ENCODE results near the gene BCAS1.
A peak's percentile ranks its signal among the peaks of the same experiment; 100 is the strongest.

BCAS1 gene

DNA sequence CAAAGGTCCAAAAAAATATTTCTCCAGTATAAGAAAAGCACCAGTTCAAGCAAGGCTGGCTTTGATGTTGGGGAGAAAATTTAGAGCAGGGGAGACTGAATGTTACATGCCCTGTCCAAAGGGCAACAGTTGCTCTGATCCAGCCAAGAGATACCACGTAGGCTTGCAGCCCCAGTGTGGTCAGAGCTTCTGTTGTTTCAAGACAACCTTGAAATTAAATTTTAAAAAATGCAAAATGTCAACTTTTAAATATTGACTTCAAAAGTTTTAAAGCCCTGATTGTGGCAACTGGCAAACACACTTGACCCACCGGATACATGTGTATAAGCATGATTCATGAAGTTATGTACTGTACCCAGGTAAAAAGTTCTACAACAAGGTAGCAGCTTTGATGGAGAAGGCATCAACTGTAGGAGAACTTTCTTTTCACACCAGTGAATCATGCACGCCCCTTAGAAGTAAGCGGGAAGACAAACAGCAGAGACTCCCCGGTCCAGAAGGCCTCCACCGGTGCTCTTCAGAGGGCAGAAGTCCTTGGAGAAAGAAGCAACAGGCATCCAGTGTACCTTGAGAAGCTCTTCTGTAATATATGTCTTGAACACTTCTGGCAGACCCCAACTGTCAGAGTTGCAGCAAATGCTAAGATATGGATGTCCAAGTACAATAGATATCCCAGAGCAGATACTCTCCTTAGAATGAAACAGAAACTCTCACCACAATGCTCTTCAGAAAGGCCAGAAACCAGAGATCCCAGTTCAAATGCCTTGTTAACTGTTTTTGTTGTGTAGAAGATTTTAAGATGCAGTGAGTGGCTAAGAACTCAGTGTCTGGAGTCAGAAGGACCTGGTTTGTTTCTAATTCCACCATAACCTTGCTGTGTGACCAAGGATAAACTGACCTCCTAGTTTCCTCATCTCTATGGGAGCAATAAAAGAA, 115.4 kb downstream of the BCAS1 start:
- no peak overlapping the region for H3K9ac ChIP-seq (ENCODE audit: low read depth, low read length)
- no peaks in the 10 kb centered on the region for H3K27me3 ChIP-seq (ENCODE audit: control insufficient read depth, insufficient read depth, low read length)
- H3K4me3 ChIP-seq (ENCODE audit: low read length): no peak overlapping the region
- peaks cover 3% of the 10 kb centered on the region for H3K4me1 ChIP-seq (ENCODE audit: control insufficient read depth, insufficient read depth, low read length)
- H3K9me3 ChIP-seq (replicated peaks; ENCODE audit: low read length): no peaks in the 10 kb centered on the region
- H3K4me2 ChIP-seq (ENCODE audit: low read length): no peak overlapping the region
- H3K36me3 ChIP-seq (ENCODE audit: insufficient read depth, low read length): no peaks in the 10 kb centered on the region

DNA sequence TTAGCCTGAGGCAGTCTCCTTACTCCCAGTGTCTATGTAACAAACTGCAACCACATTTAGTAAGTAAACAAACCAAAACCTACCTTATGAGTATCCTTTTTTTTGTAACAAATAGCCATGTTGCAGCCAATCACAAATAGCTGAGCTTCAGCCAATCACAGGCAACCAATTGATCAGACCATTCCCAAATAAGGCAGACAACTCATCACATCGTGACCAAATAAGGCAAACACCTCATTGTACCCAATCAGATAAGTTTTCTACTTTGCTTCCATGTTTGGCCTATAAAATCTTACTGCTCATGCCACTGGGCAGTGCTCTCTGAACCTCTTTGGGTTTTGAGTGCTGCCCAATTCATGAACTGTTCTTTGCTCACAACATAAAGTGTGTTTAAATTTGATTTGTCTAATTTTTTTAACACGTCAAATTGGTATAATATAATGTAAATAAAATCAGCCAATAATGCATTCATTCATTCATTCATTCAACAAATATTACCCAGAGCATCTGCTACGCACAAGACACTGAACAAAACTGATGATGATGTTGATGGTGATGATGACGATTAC, 117.8 kb downstream of the BCAS1 start:
- Histone ChIP-seq H3K27me3 (ENCODE audit: control insufficient read depth, insufficient read depth, low read length) (no peaks in the 10 kb centered on the region), H3K9ac (ENCODE audit: low read depth, low read length) (no peak overlapping the region), H3K4me3 (ENCODE audit: low read length) (no peak overlapping the region), H3K4me1 (ENCODE audit: control insufficient read depth, insufficient read depth, low read length) (peaks cover 19% of the 10 kb centered on the region), H3K36me3 (ENCODE audit: insufficient read depth, low read length) (no peaks in the 10 kb centered on the region), H3K4me2 (ENCODE audit: low read length) (no peak overlapping the region), H3K9me3 (replicated peaks; ENCODE audit: low read length) (no peaks in the 10 kb centered on the region)

DNA sequence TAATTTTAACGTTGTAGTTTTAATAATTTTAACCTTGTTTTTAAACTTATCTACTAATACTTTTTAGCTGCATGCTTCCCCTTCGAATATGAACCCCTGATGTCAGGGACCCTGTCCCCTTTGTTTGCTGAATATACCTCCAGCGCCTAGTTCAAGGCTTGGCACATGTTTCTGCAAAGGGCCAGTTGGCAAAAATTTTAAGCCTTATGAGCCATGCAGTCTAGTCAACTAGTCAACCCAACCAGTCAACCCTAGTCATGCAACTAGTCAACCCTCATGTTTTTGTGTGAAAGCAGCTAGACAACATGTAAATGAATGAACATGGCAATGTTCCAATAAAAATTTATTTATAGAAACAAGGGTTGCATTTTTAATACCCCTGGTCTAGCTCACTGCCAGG, 119.8 kb downstream of the BCAS1 start:
- H3K9me3 ChIP-seq (replicated peaks; ENCODE audit: low read length): no peaks in the 10 kb centered on the region
- H3K27me3 ChIP-seq (ENCODE audit: control insufficient read depth, insufficient read depth, low read length): no peaks in the 10 kb centered on the region
- H3K36me3 ChIP-seq (ENCODE audit: insufficient read depth, low read length): no peaks in the 10 kb centered on the region
- no peak overlapping the region for H3K9ac ChIP-seq (ENCODE audit: low read depth, low read length)
- H3K4me1 ChIP-seq (ENCODE audit: control insufficient read depth, insufficient read depth, low read length): peaks cover 19% of the 10 kb centered on the region
- H3K4me3 ChIP-seq (ENCODE audit: low read length): no peak overlapping the region
- no peak overlapping the region for H3K4me2 ChIP-seq (ENCODE audit: low read length)

DNA sequence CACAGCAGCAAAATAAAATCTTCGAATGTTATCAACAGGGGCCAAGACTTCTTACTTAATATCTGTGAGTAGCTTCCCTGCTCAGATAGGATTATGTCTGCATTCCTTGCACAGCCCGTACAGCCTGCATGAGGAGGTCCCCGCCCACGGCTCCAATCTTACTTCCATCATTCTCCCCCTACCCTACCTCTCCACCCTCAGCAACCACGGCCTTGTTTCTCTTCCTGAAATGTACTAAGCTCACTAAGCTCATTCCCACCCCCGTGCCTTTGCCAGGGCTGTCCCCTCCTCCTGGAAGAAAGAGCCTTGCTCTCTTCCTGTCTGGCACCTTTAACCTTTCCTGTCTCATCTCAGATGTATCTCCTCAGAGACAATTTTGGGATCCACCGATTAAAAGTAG, 120.4 kb downstream of the BCAS1 start:
- Histone ChIP-seq H3K36me3 (ENCODE audit: insufficient read depth, low read length) (no peaks in the 10 kb centered on the region), H3K9me3 (replicated peaks; ENCODE audit: low read length) (no peaks in the 10 kb centered on the region), H3K9ac (ENCODE audit: low read depth, low read length) (peak overlapping the region; percentile 58), H3K27me3 (ENCODE audit: control insufficient read depth, insufficient read depth, low read length) (no peaks in the 10 kb centered on the region), H3K4me2 (ENCODE audit: low read length) (peak overlapping the region; percentile 34), H3K4me3 (ENCODE audit: low read length) (no peak overlapping the region), H3K4me1 (ENCODE audit: control insufficient read depth, insufficient read depth, low read length) (peaks cover 19% of the 10 kb centered on the region)

DNA sequence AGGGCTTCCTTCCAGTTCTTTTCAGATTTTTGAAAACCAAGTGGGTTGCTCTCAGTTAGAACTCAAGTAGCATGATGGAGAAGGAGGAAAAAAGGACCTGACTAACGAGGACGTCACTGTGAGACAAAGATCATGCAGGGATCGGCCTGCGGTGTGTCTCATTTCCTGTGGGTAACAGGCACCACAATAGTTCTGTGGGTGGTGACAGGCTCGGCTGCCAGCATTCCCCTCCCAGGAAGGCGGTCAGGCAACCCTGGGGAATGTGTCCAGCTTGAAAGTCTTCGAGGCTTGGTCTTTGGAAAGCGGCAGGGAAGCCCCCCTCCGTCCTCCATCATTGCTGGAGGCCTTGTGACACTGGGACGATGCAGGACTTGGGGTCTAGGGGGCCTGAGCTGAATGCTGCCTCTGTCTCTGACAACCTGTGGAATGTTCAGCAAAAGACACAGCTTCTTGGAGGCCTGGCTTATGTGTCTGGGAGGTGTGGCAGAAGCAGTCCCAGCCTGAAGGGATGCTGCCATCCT, 121.0 kb downstream of the BCAS1 start:
- Histone ChIP-seq H3K4me1 (ENCODE audit: control insufficient read depth, insufficient read depth, low read length) (peaks cover 19% of the 10 kb centered on the region), H3K27me3 (ENCODE audit: control insufficient read depth, insufficient read depth, low read length) (no peaks in the 10 kb centered on the region), H3K9me3 (replicated peaks; ENCODE audit: low read length) (no peaks in the 10 kb centered on the region), H3K36me3 (ENCODE audit: insufficient read depth, low read length) (no peaks in the 10 kb centered on the region), H3K4me2 (ENCODE audit: low read length) (peak overlapping the region; percentile 47), H3K9ac (ENCODE audit: low read depth, low read length) (peak overlapping the region; percentile 58), H3K4me3 (ENCODE audit: low read length) (no peak overlapping the region)

DNA sequence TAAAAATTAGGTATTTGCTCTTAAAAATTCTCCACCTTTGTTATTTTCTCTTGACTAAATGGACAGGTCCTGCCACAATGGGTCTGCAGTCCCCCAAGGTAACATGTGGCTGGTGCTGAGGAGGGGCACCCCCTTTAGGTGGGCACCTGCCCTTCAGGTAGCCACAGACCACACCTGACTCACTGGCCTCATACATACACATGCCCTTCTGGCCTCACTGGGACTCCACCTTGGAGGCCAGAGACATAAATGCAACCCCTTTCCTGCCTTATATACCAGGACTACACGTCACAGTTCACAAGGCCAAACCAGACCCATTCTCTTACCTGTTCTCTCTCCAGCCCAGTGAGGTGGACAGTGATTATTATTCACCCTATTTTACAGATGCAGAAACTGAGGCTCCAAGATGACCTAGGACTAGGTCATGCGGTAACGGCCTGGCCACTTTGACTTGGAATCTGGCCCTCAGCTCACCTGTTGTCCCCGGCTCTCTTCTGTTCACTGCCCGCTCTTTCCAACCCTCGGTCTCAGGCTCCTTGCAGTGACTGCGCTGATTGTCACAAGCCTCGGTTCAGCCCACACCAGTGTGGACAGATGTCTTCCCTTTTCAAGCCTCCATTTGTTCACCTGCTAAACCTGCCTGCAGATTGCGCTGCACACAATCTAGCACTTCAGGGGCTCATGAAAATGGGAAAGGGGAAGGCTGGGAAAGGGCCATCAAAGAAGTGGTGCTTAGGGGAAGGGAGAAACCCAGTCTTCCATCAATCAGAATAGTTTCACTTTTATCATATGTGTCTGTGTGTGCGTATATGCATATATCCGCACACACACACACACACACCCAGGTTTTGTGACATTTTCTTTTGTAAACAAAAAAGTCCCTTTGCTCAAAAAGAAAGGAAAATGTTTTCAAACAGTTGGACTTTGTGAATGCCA, 121.7 kb downstream of the BCAS1 start:
- Histone ChIP-seq H3K9ac (ENCODE audit: low read depth, low read length) (peak overlapping the region; percentile 36), H3K9me3 (replicated peaks; ENCODE audit: low read length) (no peaks in the 10 kb centered on the region), H3K4me3 (ENCODE audit: low read length) (no peak overlapping the region), H3K4me2 (ENCODE audit: low read length) (peak overlapping the region; percentile 47), H3K36me3 (ENCODE audit: insufficient read depth, low read length) (no peaks in the 10 kb centered on the region), H3K4me1 (ENCODE audit: control insufficient read depth, insufficient read depth, low read length) (peaks cover 19% of the 10 kb centered on the region), H3K27me3 (ENCODE audit: control insufficient read depth, insufficient read depth, low read length) (no peaks in the 10 kb centered on the region)

DNA sequence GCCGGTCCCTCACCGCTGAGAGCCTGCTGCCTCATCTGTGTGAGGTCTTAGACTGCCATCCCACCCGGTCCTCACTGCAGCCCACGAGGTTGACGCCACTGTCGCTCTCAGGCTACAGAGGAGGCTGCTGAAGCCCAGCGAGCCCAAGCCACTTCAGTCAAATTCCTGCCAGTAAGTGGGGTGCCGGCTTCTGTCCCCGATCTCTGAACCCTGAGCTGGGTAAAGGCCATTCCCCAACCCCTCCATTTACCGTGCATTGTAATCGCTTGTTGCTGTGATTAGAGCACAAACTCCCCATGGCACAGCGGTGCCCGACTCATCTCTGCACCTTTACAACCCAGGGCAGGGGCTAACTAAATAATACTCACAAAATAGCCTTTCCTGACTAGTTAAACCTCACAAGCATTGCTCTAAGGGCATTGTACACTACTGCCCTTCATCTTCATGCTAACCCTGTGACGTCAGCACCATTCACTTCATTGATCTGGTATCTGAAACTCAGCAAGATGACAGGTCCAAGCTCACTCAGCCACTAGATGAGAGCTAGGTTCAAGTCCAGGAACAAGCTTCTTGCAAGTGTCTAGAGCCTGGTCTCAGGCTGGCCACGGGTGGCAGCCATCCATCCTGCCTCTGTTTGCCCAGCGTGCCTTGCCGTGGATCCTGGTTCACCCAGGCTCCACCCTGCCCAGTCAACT, 122.7 kb downstream of the BCAS1 start:
- no peak overlapping the region for H3K9ac ChIP-seq (ENCODE audit: low read depth, low read length)
- peaks cover 19% of the 10 kb centered on the region for H3K4me1 ChIP-seq (ENCODE audit: control insufficient read depth, insufficient read depth, low read length)
- H3K4me2 ChIP-seq (ENCODE audit: low read length): no peak overlapping the region
- no peaks in the 10 kb centered on the region for H3K9me3 ChIP-seq (replicated peaks; ENCODE audit: low read length)
- H3K4me3 ChIP-seq (ENCODE audit: low read length): no peak overlapping the region
- no peaks in the 10 kb centered on the region for H3K27me3 ChIP-seq (ENCODE audit: control insufficient read depth, insufficient read depth, low read length)
- no peaks in the 10 kb centered on the region for H3K36me3 ChIP-seq (ENCODE audit: insufficient read depth, low read length)

DNA sequence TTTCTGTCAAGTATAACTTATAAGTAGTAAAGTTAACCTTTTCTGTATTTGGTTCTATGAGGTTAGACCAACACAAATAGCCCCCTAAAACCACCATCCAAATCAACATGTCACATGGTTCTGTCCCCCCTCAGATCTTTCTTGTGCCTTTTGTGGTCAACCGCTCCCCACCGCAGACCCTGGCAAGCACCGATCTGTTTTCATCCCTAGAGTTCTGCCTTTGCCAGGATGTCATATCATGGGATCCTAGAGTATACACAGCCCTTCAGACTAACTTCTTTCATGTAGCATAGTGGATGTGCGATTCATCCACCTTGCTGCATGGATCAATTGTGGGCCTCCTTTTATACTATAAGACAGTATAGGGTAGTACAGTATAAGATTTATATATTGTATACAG, 124.3 kb downstream of the BCAS1 start:
- H3K9ac ChIP-seq (ENCODE audit: low read depth, low read length): no peak overlapping the region
- H3K4me3 ChIP-seq (ENCODE audit: low read length): no peak overlapping the region
- H3K4me2 ChIP-seq (ENCODE audit: low read length): no peak overlapping the region
- no peaks in the 10 kb centered on the region for H3K27me3 ChIP-seq (ENCODE audit: control insufficient read depth, insufficient read depth, low read length)
- peaks cover 31% of the 10 kb centered on the region for H3K4me1 ChIP-seq (ENCODE audit: control insufficient read depth, insufficient read depth, low read length)
- H3K9me3 ChIP-seq (replicated peaks; ENCODE audit: low read length): no peaks in the 10 kb centered on the region
- H3K36me3 ChIP-seq (ENCODE audit: insufficient read depth, low read length): no peaks in the 10 kb centered on the region

DNA sequence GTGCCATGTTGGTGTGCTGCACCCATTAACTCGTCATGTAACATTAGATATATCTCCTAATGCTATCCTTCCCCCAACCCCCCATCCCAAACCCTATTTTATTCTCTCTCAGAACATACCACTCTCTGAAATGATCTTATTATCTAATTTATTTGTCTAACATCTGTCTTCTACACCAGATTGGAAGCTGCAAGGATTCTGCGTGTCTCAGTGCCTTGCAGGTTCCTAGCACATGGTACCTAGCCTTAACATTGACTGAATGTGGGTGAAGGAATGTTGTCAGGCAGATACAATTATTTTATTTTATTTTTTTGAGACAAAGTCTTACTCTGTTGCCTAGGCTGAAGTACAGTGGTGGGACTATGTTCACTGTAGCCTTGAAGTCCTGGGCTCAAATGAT, 124.9 kb downstream of the BCAS1 start:
- H3K9ac ChIP-seq (ENCODE audit: low read depth, low read length): no peak overlapping the region
- H3K4me2 ChIP-seq (ENCODE audit: low read length): no peak overlapping the region
- peaks cover 37% of the 10 kb centered on the region for H3K4me1 ChIP-seq (ENCODE audit: control insufficient read depth, insufficient read depth, low read length)
- no peaks in the 10 kb centered on the region for H3K36me3 ChIP-seq (ENCODE audit: insufficient read depth, low read length)
- no peak overlapping the region for H3K4me3 ChIP-seq (ENCODE audit: low read length)
- H3K27me3 ChIP-seq (ENCODE audit: control insufficient read depth, insufficient read depth, low read length): no peaks in the 10 kb centered on the region
- H3K9me3 ChIP-seq (replicated peaks; ENCODE audit: low read length): no peaks in the 10 kb centered on the region

DNA sequence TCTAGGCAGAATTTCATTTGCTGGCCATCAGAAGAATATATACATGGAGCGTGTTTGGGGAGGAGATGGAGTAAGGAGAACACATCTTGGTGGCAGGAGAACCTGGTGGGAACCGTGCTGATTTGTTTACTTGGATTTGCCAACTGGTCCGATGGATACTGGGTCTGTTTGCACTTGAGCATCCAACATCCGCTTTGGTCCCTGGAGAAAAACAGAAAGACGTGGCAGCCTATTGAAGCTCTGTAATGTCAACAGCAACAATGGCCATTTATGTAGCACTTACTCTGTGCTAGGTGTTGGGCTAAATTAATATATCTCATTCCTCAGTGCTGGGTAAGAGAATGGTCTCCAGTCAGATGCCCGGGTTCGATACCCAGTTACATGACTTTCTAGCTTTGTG, 125.6 kb downstream of the BCAS1 start:
- H3K36me3 ChIP-seq (ENCODE audit: insufficient read depth, low read length): no peaks in the 10 kb centered on the region
- no peak overlapping the region for H3K4me2 ChIP-seq (ENCODE audit: low read length)
- peaks cover 36% of the 10 kb centered on the region for H3K4me1 ChIP-seq (ENCODE audit: control insufficient read depth, insufficient read depth, low read length)
- no peak overlapping the region for H3K4me3 ChIP-seq (ENCODE audit: low read length)
- H3K27me3 ChIP-seq (ENCODE audit: control insufficient read depth, insufficient read depth, low read length): no peaks in the 10 kb centered on the region
- no peaks in the 10 kb centered on the region for H3K9me3 ChIP-seq (replicated peaks; ENCODE audit: low read length)
- H3K9ac ChIP-seq (ENCODE audit: low read depth, low read length): no peak overlapping the region

Data from skeletal muscle satellite cell (primary cell).